AG09309 (cell line): ENCODE data around the gene CILP2.

Source experiments
- DNase-seq: peaks from one replicate; pipeline ENCODE4 v3.0.0-alpha.2; 2010; ENCODE audit warnings: low read depth
- H3K4me3 ChIP-seq: 2 replicates; pipeline ENCODE4 v1.5.1; 2011; ENCODE audit warnings: mild to moderate bottlenecking, low read depth, low read length, moderate library complexity; ENCODE audit not compliant: control insufficient read depth
- CTCF ChIP-seq: IDR thresholded peaks from 2 replicates; pipeline ENCODE4 v1.5.1; 2011; ENCODE audit warnings: mild to moderate bottlenecking, low read depth, low read length, inconsistent platforms; ENCODE audit not compliant: insufficient read depth, control insufficient read depth; ENCODE audit errors: missing control alignments

CILP2 gene

GRCh38 chr19:19492026-19492610 lies 45.9 kb upstream of the CILP2 start:
- H3K4me3 ChIP-seq = no peak overlapping the region
- no peak for TF ChIP-seq CTCF
- DNase-seq = no peak

GRCh38 chr19:19493841-19494546 lies 44.1 kb upstream of the CILP2 start:
- no peak overlapping the region for H3K4me3 ChIP-seq
- TF ChIP-seq CTCF = no peak
- no peak for DNase-seq

- no peak overlapping the region for H3K4me3 ChIP-seq
- TF ChIP-seq CTCF = no peak
- no peak for DNase-seq
Measured at GRCh38 chr19:19495614-19496603, 42.2 kb upstream of the CILP2 start.

GRCh38 chr19:19498255-19498991 lies 39.6 kb upstream of the CILP2 start:
- no peak for DNase-seq
- no peak overlapping the region for H3K4me3 ChIP-seq
- TF ChIP-seq CTCF = no peak

DNA sequence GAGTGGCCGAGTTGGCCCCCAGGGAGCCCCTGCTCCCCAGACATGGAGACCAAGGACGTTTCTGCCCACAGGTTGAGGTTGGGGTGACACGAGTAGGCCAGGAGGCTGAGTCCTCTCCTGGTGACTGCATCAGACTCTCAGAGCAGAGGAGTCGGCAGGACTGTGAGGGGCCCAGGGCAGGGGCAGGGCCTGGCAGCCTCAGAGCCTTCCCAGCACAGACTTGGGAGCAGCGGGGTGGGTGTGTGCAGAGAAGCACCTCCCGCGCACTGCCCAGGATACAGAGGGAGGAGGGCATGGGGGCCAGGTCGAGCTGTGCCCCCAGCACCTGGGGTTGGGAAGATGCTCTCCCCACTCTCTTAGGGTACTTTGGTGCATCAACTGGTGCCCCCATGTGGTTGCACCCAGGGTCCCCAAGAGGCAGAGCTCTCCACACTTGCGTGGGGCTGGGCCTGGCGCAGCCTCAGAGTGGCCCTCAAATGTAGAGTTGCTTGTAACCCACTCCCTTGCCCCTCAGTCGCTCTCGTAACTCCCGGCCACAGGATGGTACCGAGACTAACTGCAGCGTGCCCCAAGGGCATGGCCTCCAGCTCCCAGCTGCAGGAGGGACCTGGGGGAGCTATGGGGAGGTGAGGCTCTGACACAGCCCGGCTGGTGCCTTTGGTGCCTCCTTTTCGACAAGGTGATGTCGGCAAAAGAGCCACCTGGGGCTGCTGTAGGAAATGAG lies 38.6 kb upstream of the CILP2 start:
- TF ChIP-seq CTCF = no peak
- H3K4me3 ChIP-seq = no peak overlapping the region
- no peak for DNase-seq
